OCI-LY3 (cell line): ENCODE data around the gene CRADD.

Source experiments
- CTCF ChIP-seq: fragments of 200-600, 300-600 bp; sonication (generic); IDR thresholded peaks from 2 replicates; pipeline ENCODE4 v1.5.1; 2014; ENCODE audit warnings: antibody characterized with exemption, low read length, low read depth
- EZH2phosphoT487 ChIP-seq: fragments of 200-600 bp; shearing (Covaris generic); IDR thresholded peaks from 2 replicates; pipeline ENCODE4 v1.6.1; 2018; ENCODE audit warnings: antibody characterized with exemption, mixed run types, low read depth

- TF ChIP-seq CTCF (no peak), EZH2phosphoT487 (no peak)
Observed at GRCh38 chr12:93669452-93669851, 7.7 kb upstream of the CRADD start.
